ENCODE measurements around the gene NAA30. TPM values are rescaled to one million over a fixed set of nuclear protein-coding genes. Genes with fewer than 3 reads are reported as not detected.

NAA30 gene
- total RNA-seq, 1 donor from 2014 or later, result 27.3 TPM

Other genes starting within 250 kb of the NAA30 start
- 77.4 and 94.2 TPM in 2 replicates for gene EXOC5, start 121.7 kb upstream of the NAA30 start, total RNA-seq
- gene AP5M1, start 121.6 kb upstream of the NAA30 start, total RNA-seq, result 51.1 and 61.1 TPM in 2 replicates
- 5.8 and 7.0 TPM in 2 replicates for gene CCDC198, start 103.3 kb downstream of the NAA30 start, total RNA-seq

Data from astrocyte (in vitro differentiated cells and primary cell).